K562 (cell line): ENCODE data around the gene NPHP1. TPM values are rescaled to one million over a fixed set of nuclear protein-coding genes. Genes with fewer than 3 reads are reported as not detected.

Experiments used
- ATAC-seq: fragments of 200-7000 bp; cut with Tn5 transposase; 3 replicates; pipeline ENCODE4 v1.9.1; 2020; ENCODE audit warnings: moderate library complexity
- BruUV-seq: library from RNA; stranded (reverse); fragments of 400-500 nt; replicated peaks from 2 replicates; lab custom pipeline; 2021; lab: Mats Ljungman, UMichigan
- CTCF ChIA-PET: fragments of 300-600 bp; formaldehyde crosslinking; extraction: SDS; loops from one replicate; lab custom pipeline; 2021; ENCODE audit warnings: low intra/inter-chr PET ratio; lab: Yijun Ruan, JAX
- POLR2A ChIA-PET: fragments of 300-600, 350-650 bp; sonication (Branson Sonifier 250); formaldehyde crosslinking; extraction: SDS; loops from one replicate; lab custom pipeline; 2021; ENCODE audit warnings: antibody characterized with exemption, inconsistent platforms; lab: Yijun Ruan, JAX
- DNase-seq, 4 experiments: peaks; one replicate each; pipeline versions ENCODE4 v3.0.0 to v3.0.0-alpha.2; 2011 to 2018; ENCODE audit warnings: low spot score in 3 of 4, mixed read lengths in 3 of 4; ENCODE audit errors: extremely low read depth in 1 of 4
- FAIRE-seq: peaks from 2 replicates; lab custom pipeline; 2011; peaks lifted over from hg19 to GRCh38; lab: Jason Lieb, UNC
- H2AFZ ChIP-seq: 2 replicates; pipeline ENCODE4 v1.6.0; 2011; ENCODE audit warnings: low read depth, low read length, control low read depth, inconsistent platforms
- H3K27ac ChIP-seq: fragments of 200-600 bp; 3 replicates; pipeline ENCODE4 v1.8.0; 2011; ENCODE audit warnings: low read depth, mild to moderate bottlenecking, control low read depth, inconsistent platforms, low read length, moderate library complexity, mixed read lengths; ENCODE audit errors: extremely low read depth
- H3K27me3 ChIP-seq, 2 experiments: fragments of 300-600 bp in 1 of 2; 2 replicates in 1 of 2; 3 replicates in 1 of 2; pipeline versions ENCODE4 v1.6.0 to v1.8.0; 2011; ENCODE audit warnings: inconsistent platforms in 2 of 2, low read length in 2 of 2, mild to moderate bottlenecking in 1 of 2, mixed read lengths in 1 of 2, moderate library complexity in 1 of 2; ENCODE audit not compliant: control insufficient read depth in 2 of 2, insufficient read depth in 2 of 2
- H3K36me3 ChIP-seq: fragments of 300-600 bp; 3 replicates; pipeline ENCODE4 v1.8.0; 2011; ENCODE audit warnings: mild to moderate bottlenecking, low read length, inconsistent platforms; ENCODE audit not compliant: control insufficient read depth, insufficient read depth
- H3K4me1 ChIP-seq, 2 experiments: fragments of 200-600 bp in 1 of 2; replicated peaks in 1 of 2; 2 replicates in 1 of 2; 3 replicates in 1 of 2; pipeline versions ENCODE4 v1.5.1 to v1.8.0; 2011; ENCODE audit warnings: inconsistent platforms in 2 of 2, low read length in 2 of 2, mild to moderate bottlenecking in 1 of 2, mixed read lengths in 1 of 2, moderate library complexity in 1 of 2; ENCODE audit not compliant: control insufficient read depth in 2 of 2, insufficient read depth in 2 of 2
- H3K4me2 ChIP-seq: 2 replicates; pipeline ENCODE4 v1.6.1; 2011; ENCODE audit warnings: low read length, control low read depth, inconsistent platforms, mixed read lengths; ENCODE audit not compliant: insufficient read depth
- H3K4me3 ChIP-seq: fragments of 200-600 bp; sonication (generic), shearing (Covaris generic); 2 replicates; pipeline ENCODE4 v1.5.1; 2016; ENCODE audit warnings: control low read depth, inconsistent platforms
- H3K79me2 ChIP-seq: fragments of 200-600 bp; 3 replicates; pipeline ENCODE4 v1.8.0; 2011; ENCODE audit warnings: low read length, inconsistent platforms; ENCODE audit not compliant: control insufficient read depth, insufficient read depth
- H3K9ac ChIP-seq, 2 experiments: 2 replicates each; pipeline versions ENCODE4 v1.6.0 to v1.6.1; 2011; ENCODE audit warnings: low read depth in 2 of 2, low read length in 2 of 2, control low read depth in 1 of 2, inconsistent platforms in 1 of 2, mild to moderate bottlenecking in 1 of 2, mixed read lengths in 1 of 2; ENCODE audit not compliant: insufficient read depth in 1 of 2
- H3K9me1 ChIP-seq: one replicate; pipeline ENCODE4 v1.6.0; 2011; ENCODE audit warnings: inconsistent platforms, mild to moderate bottlenecking, low read length, moderate library complexity; ENCODE audit not compliant: control insufficient read depth, insufficient read depth
- H3K9me3 ChIP-seq: replicated peaks from 2 replicates; pipeline ENCODE4 v1.5.1; 2011; ENCODE audit warnings: low read depth, low read length, inconsistent platforms; ENCODE audit not compliant: control insufficient read depth, insufficient read depth
- H4K20me1 ChIP-seq: replicated peaks from 2 replicates; pipeline ENCODE4 v1.6.1; 2011; ENCODE audit warnings: low read length, inconsistent platforms, mixed read lengths; ENCODE audit not compliant: control insufficient read depth, insufficient read depth
- CTCF ChIP-seq, 3 experiments: IDR thresholded peaks in 2 of 3; conservative IDR thresholded peaks in 1 of 3; 2 replicates each; pipeline ENCODE4 v1.5.1; 2011 to 2012; ENCODE audit warnings: low read length in 3 of 3, mild to moderate bottlenecking in 3 of 3, control low read depth in 2 of 3, improper control_type of control experiment in 1 of 3, inconsistent platforms in 1 of 3, low read depth in 1 of 3, mixed read lengths in 1 of 3, moderate library complexity in 1 of 3; ENCODE audit not compliant: insufficient read depth in 2 of 3
- U2AF1 ChIP-seq: fragments of 200-400 bp; formaldehyde crosslinking; optimal IDR thresholded peaks from 2 replicates; pipeline ENCODE3; 2017; ENCODE audit warnings: mild to moderate bottlenecking, low read depth, low read length, moderate library complexity
- WGBS: fragments of 100-300 bp; shearing (Covaris generic); methylation state at CpG from one replicate; pipeline ENCODE4 v1.1.6; 2016; ENCODE audit warnings: low coverage, mixed read lengths; ENCODE audit not compliant: insufficient coverage; ENCODE audit errors: missing lambda C conversion rate; 5-methylcytosine and 5-hydroxymethylcytosine counted together
- in situ Hi-C: fragments of 300-500 bp; cut with MboI; formaldehyde crosslinking; loops from 4 replicates; pipeline ENCODE4 v1.15.0; 2018; ENCODE audit warnings: inconsistent platforms, mixed read lengths
- intact Hi-C: fragments of 100-400 bp; cut with micrococcal nuclease; formaldehyde crosslinking; loops from 2 replicates; pipeline ENCODE4 v1.14.2; 2022
- polyA plus RNA-seq, 8 experiments: library from polyadenylated mRNA; depleted of rRNA in 4 of 8; stranded (reverse) in 5 of 8; unstranded in 3 of 8; fragments of >200 nt; fragmentation: Nextera tagmentation in 2 of 8; fragmentation: Illumina TruSeq in 1 of 8; extraction: Ambion mirVana in 2 of 8; extraction: Trizol in 1 of 8; gene quantifications; 2 replicates each; pipeline versions ENCODE4 v1.2.1 to v1.2.3, GENCODE V29; 2011 to 2014; ENCODE audit warnings: inconsistent platforms in 1 of 8, missing spikeins in 1 of 8
- total RNA-seq, 7 experiments: library from RNA; depleted of rRNA in 6 of 7; stranded (reverse); fragments of >200 nt in 6 of 7; fragmentation: Illumina TruSeq in 2 of 7; extraction: Trizol in 2 of 7; gene quantifications; 2 replicates each; pipeline versions ENCODE4 v1.2.1 to v1.2.3, GENCODE V29; 2011 to 2021; ENCODE audit warnings: low replicate concordance in 1 of 7

The NPHP1 gene
- total and polyA plus RNA-seq, 9 of the 15 experiments (the other 6 are each of a cell fraction or from before 2014, with no cell fraction given), result 0.11 to 0.32 (median 0.20) TPM; not detected in 5

GRCh38 chr2:110116033-110116710 lies 88.6 kb downstream of the NPHP1 start:
- BruUV-seq, result no TSS peak
- H3K27me3 ChIP-seq, result peaks cover 11 to 36% of the 10 kb centered on the region in 2 experiments; a peak in 4 of 5 replicates
- POLR2A ChIA-PET, result interaction anchor here (0.7 kb wide), 1 partner anchor 8 kb away, joined by 4 read pairs; no protein-coding TSS in a partner anchor
- no peak overlapping the region for H3K4me2 ChIP-seq
- CTCF ChIA-PET, result no interaction called here
- no peaks in the 10 kb centered on the region for H3K9me3 ChIP-seq
- H3K9ac ChIP-seq, result no peak overlapping the region
- H2AFZ ChIP-seq, result no peak overlapping the region
- TF ChIP-seq CTCF (IDR thresholded peaks at IDR 0.05 in 2 of 3, conservative IDR thresholded peaks at IDR 0.05 in 1 of 3; ENCODE audit: insufficient read depth in 2 of 3, low read depth in 1 of 3, low read length in 3 of 3) (peak; percentile 30 to 46 (median 35); a peak in 4 of 6 replicates), U2AF1 (no peak)
- TF ChIP-seq, all 486 proteins: peak for 1
- Histone ChIP-seq H3K4me1 (peaks cover 0 to 7% of the 10 kb centered on the region in 2 experiments; a peak in 2 of 5 replicates), H3K36me3 (no peaks in the 10 kb centered on the region), H3K9me1 (peaks cover 4% of the 10 kb centered on the region), H4K20me1 (no peaks in the 10 kb centered on the region; the same call in 1 of the 2 replicates), H3K27ac (no peak overlapping the region), H3K79me2 (no peaks in the 10 kb centered on the region), H3K4me3 (no peak overlapping the region)
- FAIRE-seq (no peak), ATAC-seq (peak; percentile 87), DNase-seq (peak in 2 of 4 experiments; percentile 3 to 26)
- intact Hi-C loops (no loop called here), in situ Hi-C loops (no loop called here)
- 4% methylated on average over 8 of the region's 8 CpGs for WGBS
